ENCODE measurements around the gene NEUROD2.

Gene NEUROD2

DNA sequence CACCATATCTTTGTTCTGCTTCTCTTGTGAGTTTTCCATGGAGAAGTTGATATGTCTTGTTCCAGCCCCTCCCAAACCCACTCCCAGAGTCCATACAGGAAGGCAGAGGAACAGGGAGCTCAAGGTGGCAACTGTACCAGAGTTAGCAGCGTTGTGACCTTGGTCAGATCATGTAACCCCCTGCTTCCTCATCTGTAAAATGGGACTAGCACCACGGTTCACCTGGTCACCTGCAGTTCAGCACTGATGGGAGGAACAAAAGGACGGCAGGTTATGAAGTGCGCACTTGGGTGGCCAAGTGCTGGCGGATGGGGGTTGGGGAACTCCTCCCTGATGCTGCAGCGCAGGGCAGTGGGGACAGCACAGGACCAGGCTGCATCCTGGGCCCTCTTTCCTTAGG lies 7.7 kb upstream of the NEUROD2 start:
- TF ChIP-seq, protein P1, sequence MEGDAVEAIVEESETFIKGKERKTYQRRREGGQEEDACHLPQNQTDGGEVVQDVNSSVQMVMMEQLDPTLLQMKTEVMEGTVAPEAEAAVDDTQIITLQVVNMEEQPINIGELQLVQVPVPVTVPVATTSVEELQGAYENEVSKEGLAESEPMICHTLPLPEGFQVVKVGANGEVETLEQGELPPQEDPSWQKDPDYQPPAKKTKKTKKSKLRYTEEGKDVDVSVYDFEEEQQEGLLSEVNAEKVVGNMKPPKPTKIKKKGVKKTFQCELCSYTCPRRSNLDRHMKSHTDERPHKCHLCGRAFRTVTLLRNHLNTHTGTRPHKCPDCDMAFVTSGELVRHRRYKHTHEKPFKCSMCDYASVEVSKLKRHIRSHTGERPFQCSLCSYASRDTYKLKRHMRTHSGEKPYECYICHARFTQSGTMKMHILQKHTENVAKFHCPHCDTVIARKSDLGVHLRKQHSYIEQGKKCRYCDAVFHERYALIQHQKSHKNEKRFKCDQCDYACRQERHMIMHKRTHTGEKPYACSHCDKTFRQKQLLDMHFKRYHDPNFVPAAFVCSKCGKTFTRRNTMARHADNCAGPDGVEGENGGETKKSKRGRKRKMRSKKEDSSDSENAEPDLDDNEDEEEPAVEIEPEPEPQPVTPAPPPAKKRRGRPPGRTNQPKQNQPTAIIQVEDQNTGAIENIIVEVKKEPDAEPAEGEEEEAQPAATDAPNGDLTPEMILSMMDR (IDR thresholded peaks at IDR 0.05; ENCODE audit: low read depth, low read length, missing control alignments): no peak
- no peak overlapping the region for H3K4me3 ChIP-seq (ENCODE audit: low read depth, low read length)
- DNase-seq (ENCODE audit: low read depth): no peak
- in situ Hi-C loops (cut with HindIII; ENCODE audit: low sequenced_read_pairs): no loop called here

DNA sequence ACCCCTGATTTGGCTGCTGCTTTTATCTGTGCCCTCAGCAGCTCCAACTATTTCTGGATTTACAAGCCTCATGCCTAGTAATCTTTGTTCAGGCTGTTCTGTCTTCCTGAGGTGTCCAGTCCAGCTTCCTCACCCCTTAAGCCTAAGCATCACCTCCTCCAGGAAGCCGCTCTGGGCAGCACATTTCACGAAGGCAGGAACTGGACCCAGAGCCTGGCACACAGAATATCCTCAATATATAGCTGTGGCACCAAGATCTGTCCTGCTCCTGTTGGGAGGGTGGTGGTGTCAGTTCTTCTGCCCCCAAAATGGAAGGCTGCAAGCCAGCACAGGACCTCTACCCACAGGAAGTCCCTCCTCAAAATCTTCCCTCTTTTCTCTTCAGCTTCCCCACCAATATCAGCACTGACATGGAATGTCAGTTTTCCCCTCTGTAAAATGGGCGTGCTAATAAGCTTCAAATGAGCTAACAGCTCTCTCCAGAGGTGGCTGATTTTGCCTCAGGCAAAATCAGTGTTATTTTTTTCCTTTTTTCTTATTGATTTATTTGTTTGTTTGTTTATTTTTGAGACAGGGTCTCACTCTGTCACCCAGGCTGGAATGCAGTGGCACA lies 6.9 kb upstream of the NEUROD2 start:
- TF ChIP-seq, protein P1 (IDR thresholded peaks at IDR 0.05; ENCODE audit: low read depth, low read length, missing control alignments): no peak
- H3K4me3 ChIP-seq (ENCODE audit: low read depth, low read length): no peak overlapping the region
- DNase-seq (ENCODE audit: low read depth): no peak
- in situ Hi-C loops (cut with HindIII; ENCODE audit: low sequenced_read_pairs): loop anchor here (5.0 kb wide), 1 partner anchor 77 kb away; no protein-coding TSS in a partner anchor

DNA sequence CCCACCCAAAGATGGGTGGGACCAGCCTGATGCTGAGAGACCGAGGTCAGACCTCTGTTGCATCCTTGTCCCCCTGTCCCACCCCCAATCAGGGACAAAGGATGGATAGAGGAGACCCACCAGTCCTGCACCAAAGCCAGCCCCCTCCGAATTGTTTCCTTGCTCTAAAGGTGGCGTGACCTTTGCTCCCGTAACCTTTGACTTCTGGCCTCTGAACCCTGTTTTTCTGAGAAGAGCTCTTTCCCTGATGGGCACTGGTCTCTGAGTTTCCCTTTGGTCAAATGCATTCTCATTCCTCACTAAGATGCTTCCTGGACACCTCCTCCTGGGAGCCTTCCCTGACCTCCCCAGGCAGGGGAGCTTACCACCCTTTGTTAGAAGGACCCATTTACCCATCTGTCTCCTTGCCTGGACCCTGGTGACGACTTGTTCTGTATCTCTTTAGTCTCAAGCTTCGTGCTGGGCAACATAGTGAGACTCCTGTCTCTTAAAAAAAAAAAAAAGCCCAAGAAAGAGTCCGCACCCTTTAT lies 5.3 kb upstream of the NEUROD2 start:
- DNase-seq (ENCODE audit: low read depth): no peak
- no peak overlapping the region for H3K4me3 ChIP-seq (ENCODE audit: low read depth, low read length)
- in situ Hi-C loops (cut with HindIII; ENCODE audit: low sequenced_read_pairs): loop anchor here (5.0 kb wide), 1 partner anchor 76 kb away; no protein-coding TSS in a partner anchor
- TF ChIP-seq, protein P1 (IDR thresholded peaks at IDR 0.05; ENCODE audit: low read depth, low read length, missing control alignments): no peak

DNA sequence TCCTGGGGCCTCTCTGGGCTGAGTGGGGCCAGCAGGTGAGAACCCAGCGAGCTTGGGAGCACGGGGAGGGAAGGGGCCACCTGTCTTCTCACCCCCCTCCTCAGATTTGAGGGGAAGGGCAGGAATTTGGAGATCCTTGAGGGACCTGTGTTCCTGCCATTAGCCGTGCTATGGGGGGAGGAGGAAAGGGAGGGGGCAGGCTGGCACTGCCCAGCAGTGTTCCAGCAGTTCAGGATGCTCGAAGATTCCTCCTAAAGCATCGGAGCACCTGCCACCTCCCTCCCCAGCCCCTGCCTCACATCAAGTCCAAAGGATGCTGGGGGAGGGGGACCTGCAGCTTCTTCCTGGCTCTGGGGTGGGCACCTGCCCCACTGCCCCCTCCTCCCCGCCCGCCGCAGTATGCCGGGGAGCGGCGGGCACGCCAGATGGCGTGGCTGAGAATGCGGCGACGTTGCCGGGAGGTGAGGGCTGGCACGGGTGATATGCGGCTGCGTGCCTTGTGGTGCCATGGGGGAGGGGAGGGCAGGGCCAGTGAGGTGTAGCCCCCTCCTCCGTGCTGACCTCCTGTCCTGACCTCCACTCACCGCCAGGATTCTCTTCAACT lies 4.7 kb upstream of the NEUROD2 start:
- no peak overlapping the region for H3K4me3 ChIP-seq (ENCODE audit: low read depth, low read length)
- TF ChIP-seq, protein P1 (IDR thresholded peaks at IDR 0.05; ENCODE audit: low read depth, low read length, missing control alignments): no peak
- in situ Hi-C loops (cut with HindIII; ENCODE audit: low sequenced_read_pairs): loop anchor here (5.0 kb wide), 1 partner anchor 75 kb away; no protein-coding TSS in a partner anchor
- DNase-seq (ENCODE audit: low read depth): no peak

DNA sequence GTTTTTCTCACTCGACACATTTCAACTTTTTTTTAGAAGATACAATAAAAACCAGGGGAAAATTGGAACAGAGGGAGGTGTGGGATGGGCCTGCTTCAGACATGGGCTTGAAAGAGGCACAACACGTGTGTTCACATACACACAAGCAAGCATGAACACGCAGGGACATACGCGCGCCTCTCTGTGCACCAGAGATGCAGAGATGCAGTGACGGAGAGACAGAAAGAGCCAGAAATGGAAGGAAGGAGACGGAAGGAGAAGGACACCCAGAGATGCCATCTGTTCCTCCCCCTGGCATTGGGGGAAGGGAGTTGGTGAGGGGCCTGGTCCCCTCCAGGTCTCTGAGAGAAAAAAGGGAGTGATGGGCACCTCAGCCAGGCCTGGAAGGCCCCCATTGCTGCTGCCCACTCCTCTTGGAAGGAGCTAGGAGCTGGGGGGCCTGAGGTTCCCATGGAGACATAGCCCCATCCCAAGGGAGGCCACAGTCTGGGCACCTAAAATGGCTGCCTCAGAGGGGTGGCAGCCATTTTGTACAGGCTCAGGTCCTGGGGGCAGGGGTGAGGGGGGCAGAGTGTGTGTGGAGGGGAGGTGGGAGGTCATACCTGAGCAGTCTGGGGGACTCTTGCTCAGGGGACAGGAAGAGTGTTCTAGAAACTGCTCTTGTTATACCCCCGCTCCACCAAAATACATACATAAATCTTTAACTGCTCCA lies 3.8 kb upstream of the NEUROD2 start:
- TF ChIP-seq, protein P1 (IDR thresholded peaks at IDR 0.05; ENCODE audit: low read depth, low read length, missing control alignments): no peak
- in situ Hi-C loops (cut with HindIII; ENCODE audit: low sequenced_read_pairs): loop anchor here (5.0 kb wide), 1 partner anchor 74 kb away; no protein-coding TSS in a partner anchor
- H3K4me3 ChIP-seq (ENCODE audit: low read depth, low read length): no peak overlapping the region
- no peak for DNase-seq (ENCODE audit: low read depth)

DNA sequence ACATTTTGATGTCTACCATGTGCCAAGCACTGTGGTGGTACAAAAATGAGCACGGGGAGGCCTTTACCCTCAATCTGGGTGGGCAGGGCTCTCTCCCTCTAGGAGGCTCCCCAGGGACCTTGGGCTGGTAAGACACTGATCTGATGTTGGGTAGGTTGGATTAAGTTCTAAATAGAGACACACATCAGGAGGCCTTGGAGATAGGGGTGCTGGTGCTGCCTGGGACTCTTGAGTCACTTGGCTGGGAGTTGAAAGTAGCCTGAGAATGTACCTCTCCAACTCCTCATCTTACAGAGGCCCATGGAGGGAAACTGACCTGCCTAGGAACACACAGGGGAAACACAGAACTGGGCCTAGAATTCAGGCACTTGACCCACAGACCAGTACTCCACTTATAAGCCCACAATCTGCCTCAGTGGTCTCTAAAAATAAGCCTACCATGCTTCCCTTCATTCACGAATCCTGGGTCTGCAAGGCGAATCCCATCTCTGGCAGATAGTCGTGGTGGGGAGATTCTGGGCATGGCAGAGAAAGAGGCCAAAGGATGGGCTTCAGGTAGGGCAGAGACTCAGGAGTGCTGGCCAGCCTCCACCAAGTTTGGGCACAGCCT lies 1.8 kb upstream of the NEUROD2 start:
- H3K4me3 ChIP-seq (ENCODE audit: low read depth, low read length): no peak overlapping the region
- DNase-seq (ENCODE audit: low read depth): no peak
- TF ChIP-seq, protein P1 (IDR thresholded peaks at IDR 0.05; ENCODE audit: low read depth, low read length, missing control alignments): no peak
- in situ Hi-C loops (cut with HindIII; ENCODE audit: low sequenced_read_pairs): loop anchor here (5.0 kb wide), 1 partner anchor 72 kb away; no protein-coding TSS in a partner anchor

All from astrocyte of the cerebellum (primary cell).